PC-3 (cell line): Measurements from ENCODE around the gene CSNK1D.

ENCODE experiments used
- CTCF ChIP-seq: fragments of 300-600 bp; sonication (generic); conservative IDR thresholded peaks from 2 replicates; pipeline ENCODE4 v1.5.1; 2017; ENCODE audit warnings: antibody characterized with exemption, low read depth, mild to moderate bottlenecking, low read length
- EZH2phosphoT487 ChIP-seq: fragments of 300-600 bp; sonication (generic); IDR thresholded peaks from 2 replicates; pipeline ENCODE4 v1.6.1; 2018; ENCODE audit warnings: mild to moderate bottlenecking, antibody characterized with exemption, low read length, borderline replicate concordance

- no peak for TF ChIP-seq CTCF
- TF ChIP-seq EZH2phosphoT487 = no peak
Observed at GRCh38 chr17:82278308-82278707, 4.8 kb upstream of the CSNK1D start.
